ENCODE data around the gene IGSF21. TPM values are rescaled to one million over a fixed set of nuclear protein-coding genes. Genes with fewer than 3 reads are reported as not detected.

IGSF21 gene
- total RNA-seq, 4 donors from 2014 or later = 0.31 to 3.5 (median 1.7) TPM

GRCh38 chr1:18417316-18418269 is 310.0 kb downstream of the IGSF21 start:
- H3K27ac ChIP-seq = no peak overlapping the region
- H3K36me3 ChIP-seq = no peaks in the 10 kb centered on the region
- 48 to 63% methylated on average over 2 to 3 of the region's 3 CpGs for WGBS, 2 donors (ENCODE audit: low coverage in 1 of 2)
- peaks cover 44% of the 10 kb centered on the region for H3K27me3 ChIP-seq
- ATAC-seq = no peak
- TF ChIP-seq EP300 (IDR thresholded peaks at IDR 0.05) (no peak), POLR2AphosphoS5 (IDR thresholded peaks at IDR 0.05) (no peak), CTCF (IDR thresholded peaks at IDR 0.05) (no peak), POLR2A (IDR thresholded peaks at IDR 0.05) (no peak)
- peaks cover 0 to 8% (median 0%) of the 10 kb centered on the region in 3 donors for H3K9me3 ChIP-seq
- H3K4me1 ChIP-seq = no peaks in the 10 kb centered on the region
- no peak overlapping the region for H3K4me3 ChIP-seq

GRCh38 chr1:18419113-18419844 is 311.7 kb downstream of the IGSF21 start:
- 57 to 63% methylated on average over 4 to 5 of the region's 6 CpGs for WGBS, 2 donors (ENCODE audit: low coverage in 1 of 2)
- no peak for TF ChIP-seq POLR2A (IDR thresholded peaks at IDR 0.05)
- TF ChIP-seq CTCF (IDR thresholded peaks at IDR 0.05) = no peak
- no peak for TF ChIP-seq POLR2AphosphoS5 (IDR thresholded peaks at IDR 0.05)
- no peak for TF ChIP-seq EP300 (IDR thresholded peaks at IDR 0.05)
- H3K4me3 ChIP-seq = no peak overlapping the region
- no peak overlapping the region for H3K27ac ChIP-seq
- peaks cover 44% of the 10 kb centered on the region for H3K27me3 ChIP-seq
- ATAC-seq = no peak
- no peaks in the 10 kb centered on the region for H3K4me1 ChIP-seq
- H3K36me3 ChIP-seq = no peaks in the 10 kb centered on the region
- H3K9me3 ChIP-seq = no peaks in the 10 kb centered on the region

GRCh38 chr1:18419845-18420184 is 312.2 kb downstream of the IGSF21 start:
- Histone ChIP-seq H3K36me3 (no peaks in the 10 kb centered on the region), H3K27ac (no peak overlapping the region), H3K27me3 (peaks cover 44% of the 10 kb centered on the region), H3K9me3 (no peaks in the 10 kb centered on the region), H3K4me3 (no peak overlapping the region), H3K4me1 (no peaks in the 10 kb centered on the region)
- TF ChIP-seq EP300 (IDR thresholded peaks at IDR 0.05) (no peak), POLR2AphosphoS5 (IDR thresholded peaks at IDR 0.05) (no peak), CTCF (IDR thresholded peaks at IDR 0.05) (no peak), POLR2A (IDR thresholded peaks at IDR 0.05) (no peak)
- 63 to 87% methylated on average over 2 to 5 of the region's 5 CpGs for WGBS, 2 donors (ENCODE audit: low coverage in 1 of 2)
- ATAC-seq = no peak

GRCh38 chr1:18422076-18422777 is 314.6 kb downstream of the IGSF21 start:
- ATAC-seq = no peak
- H3K4me1 ChIP-seq = no peaks in the 10 kb centered on the region
- H3K9me3 ChIP-seq = peaks cover 0 to 21% (median 0%) of the 10 kb centered on the region in 3 donors
- no peak overlapping the region for H3K4me3 ChIP-seq
- H3K27me3 ChIP-seq = peaks cover 47% of the 10 kb centered on the region
- H3K36me3 ChIP-seq = no peaks in the 10 kb centered on the region
- TF ChIP-seq POLR2A (IDR thresholded peaks at IDR 0.05) (no peak), POLR2AphosphoS5 (IDR thresholded peaks at IDR 0.05) (no peak), CTCF (IDR thresholded peaks at IDR 0.05) (no peak), EP300 (IDR thresholded peaks at IDR 0.05) (no peak)
- H3K27ac ChIP-seq = no peak overlapping the region
- WGBS, 2 donors (ENCODE audit: low coverage in 1 of 2) = 49 to 82% methylated on average over 14 to 15 of the region's 15 CpGs

Data from gastroesophageal sphincter (tissue), 4 donors.